GM19452 (cell line): Measurements from ENCODE around the gene GGPS1.
A peak's percentile ranks its signal among the peaks of the same experiment; 100 is the strongest.
"Not testable (repeated sequence)": the region's sequence is repeated elsewhere in the genome, so short reads cannot be mapped to it uniquely, and the experiment has no call there.

Source experiments
- ATAC-seq: cut with Tn5 transposase; IDR thresholded peaks from one replicate; pipeline ENCODE4 v1.9.1; 2021; ENCODE audit not compliant: unreplicated experiment

Gene GGPS1

DNA sequence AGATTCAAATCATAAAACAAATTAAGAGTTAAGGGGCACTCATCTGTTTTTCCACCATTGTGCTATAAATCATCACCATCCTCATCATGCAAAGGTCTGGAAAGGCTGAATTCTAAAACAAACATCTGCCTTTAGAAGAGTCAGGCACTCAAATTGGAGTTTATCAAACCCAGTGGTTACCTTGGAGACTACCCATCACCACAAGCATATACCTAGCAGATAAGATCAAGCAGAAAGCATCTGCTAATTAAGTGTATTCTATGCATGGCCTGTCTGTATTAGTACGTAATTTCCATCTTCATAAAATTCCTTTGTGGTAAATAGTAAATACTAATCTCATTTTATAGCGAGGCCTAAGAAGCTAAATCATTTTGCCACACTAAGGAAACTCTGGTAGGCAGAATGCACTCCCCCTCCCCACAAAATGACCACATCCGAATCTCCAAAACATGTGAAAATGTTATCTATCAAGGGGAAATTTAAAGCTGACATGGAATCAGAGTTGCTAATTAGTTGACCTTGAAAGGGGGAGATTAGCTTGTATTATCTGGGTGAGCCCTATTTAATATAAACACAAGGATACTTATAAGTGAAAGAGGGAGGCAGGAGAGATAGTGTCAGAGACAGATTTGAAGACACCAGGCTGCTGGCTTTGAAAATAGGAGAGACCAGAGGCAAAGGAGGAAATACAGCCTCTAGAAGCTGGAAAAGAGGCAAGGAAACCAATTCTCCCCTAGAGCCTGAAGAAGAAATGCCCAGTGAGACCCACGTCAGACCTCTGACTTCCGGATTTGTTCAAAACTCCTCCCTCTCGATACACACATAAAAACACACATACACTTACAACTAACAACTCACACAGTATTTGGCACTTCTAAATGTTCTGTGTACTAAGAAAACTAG, 23.6 kb upstream of the GGPS1 start:
- ATAC-seq = no peak

GRCh38 chr1:235307158-235308124, 20.9 kb upstream of the GGPS1 start:
- no peak for ATAC-seq

GRCh38 chr1:235309206-235309605, 19.2 kb upstream of the GGPS1 start:
- not testable (repeated sequence) for ATAC-seq

- no peak for ATAC-seq
Observed at GRCh38 chr1:235313262-235313661, 15.1 kb upstream of the GGPS1 start.

DNA sequence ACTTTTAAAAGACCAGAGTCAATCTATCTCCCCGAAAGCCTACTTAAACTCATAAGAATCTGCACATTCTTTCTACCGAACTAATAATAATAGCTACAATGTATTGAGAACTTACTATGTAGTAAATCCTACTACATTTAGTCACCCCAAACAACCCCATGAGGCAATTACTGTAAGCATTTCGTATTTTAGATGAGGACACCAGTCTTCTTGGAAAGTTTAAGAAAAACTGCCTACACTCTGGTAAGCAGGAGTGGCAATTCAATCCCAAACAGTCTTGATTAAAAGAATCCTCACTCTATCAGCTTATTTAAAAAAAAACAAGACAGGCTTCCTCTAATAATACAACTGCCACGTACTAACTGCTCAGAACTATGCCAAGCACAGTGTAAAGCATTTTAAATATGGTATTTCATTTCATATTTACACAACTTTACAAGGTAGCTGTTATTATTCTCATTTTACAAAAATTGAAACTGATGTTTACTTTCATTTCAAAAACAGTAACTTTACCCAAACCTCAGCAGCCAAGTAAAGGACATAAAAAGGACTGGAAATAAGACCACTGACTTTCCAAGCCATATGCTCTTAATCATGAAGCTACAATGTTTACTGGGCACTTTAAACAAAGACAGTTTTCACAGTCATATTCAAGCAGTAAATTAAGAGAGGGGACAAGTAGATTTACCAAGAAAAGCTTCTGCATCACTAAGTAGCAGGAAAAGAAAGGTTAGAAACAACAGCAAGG, 14.3 kb upstream of the GGPS1 start:
- ATAC-seq = no peak

DNA sequence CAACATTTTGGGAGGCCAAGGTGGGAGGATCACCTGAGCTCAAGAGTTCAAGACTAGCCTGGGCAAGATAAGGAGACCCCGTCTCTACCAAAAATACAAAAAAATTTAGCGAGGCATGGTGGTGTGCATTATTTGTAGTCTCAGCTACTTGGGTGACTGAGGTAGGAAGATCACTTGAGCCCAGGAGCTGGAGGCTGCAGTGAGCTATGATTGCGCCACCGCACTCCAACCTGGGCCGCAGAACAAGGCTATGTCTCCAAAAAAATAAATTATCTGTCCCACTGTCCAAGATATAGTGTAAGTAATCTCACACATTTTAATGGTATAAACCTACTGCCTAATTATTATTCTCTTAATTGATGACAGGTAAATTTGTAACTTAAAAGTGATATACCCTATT, 13.2 kb upstream of the GGPS1 start:
- no peak for ATAC-seq

DNA sequence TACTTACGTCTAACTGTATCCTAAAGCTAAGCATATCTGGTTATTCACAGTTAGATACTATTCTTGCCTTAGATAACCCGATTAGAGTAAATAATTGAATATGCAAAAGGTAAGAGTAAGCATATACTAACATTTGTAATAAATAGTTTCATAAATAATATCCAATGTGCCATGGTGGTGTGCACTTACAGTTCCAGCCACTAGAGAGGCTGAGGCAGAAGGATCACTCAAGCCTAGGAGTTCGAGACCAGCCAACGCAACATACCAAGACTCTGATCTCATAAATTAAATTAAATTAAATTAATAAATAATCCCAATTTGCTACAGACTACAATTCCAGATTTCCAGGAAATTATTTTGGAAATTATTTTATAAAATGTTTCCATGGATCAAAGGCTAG, 12.6 kb upstream of the GGPS1 start:
- no peak for ATAC-seq

GRCh38 chr1:235317168-235317567, 11.2 kb upstream of the GGPS1 start:
- no peak for ATAC-seq

DNA sequence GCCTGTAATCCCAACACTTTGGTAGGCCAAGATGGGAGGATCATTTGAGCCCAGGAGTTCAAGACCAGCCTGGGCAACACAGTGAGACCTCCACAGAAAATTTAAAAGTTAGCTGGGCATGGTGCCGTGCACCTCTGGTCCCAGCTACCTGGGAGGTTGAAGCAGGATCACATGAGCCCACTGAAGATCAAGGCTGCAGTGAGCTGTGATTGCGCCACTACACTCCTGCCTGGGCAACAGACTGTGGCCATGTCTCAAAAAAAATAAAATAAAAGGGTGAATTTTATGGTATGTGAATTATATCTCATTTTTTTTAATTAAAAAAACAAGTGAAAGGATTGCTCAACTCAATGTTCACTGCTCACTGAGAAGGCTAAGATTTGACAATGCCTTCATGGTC, 9.1 kb upstream of the GGPS1 start:
- ATAC-seq = no peak

DNA sequence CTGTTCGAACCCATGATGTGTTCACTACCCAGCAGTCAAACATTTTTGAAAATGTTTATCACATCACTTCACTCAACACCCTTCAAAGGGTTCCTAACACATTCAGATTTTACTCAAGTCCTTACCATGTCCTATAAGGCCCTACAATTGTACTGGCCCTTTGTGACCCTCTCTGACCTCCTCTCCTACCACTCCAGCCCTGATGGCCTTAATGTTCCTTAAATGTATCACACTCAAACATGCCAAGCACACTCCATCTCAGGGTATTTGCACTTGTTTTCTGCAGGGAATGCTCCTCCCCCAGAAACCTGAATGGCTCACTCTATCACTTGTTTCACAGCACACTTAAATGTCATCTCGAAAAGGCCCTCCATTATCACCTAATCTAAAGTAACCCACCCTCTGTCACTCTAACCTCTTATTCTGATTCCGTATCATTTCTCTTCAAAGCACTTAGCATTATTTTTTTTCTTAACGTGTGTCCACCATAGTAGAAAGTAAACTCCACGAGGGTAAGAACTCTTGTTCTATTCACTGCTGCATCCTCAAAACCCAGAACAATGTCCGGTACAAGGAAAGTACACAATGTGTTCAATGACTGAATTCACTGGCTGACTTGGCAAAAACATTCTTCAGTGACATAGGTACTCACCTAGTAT, 7.7 kb upstream of the GGPS1 start:
- ATAC-seq = no peak

DNA sequence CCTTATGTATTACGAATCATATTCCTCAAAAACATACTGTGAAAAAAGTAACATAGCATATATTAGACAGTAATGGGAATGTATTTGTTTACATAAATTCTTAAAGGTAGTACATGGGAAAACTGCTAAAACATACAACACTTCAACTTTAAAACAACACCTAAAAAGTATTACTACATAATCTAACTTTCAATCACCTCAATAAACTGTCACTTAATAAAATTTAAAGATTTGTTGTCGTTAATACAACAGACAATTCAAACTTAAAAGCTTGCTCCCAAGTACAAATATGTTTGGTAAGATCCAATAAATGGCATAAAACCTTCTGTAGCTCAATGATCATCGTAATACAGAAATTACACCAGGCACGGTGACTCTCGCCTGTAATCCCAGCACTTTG, 4.1 kb upstream of the GGPS1 start:
- no peak for ATAC-seq

GRCh38 chr1:235325139-235325538, 3.2 kb upstream of the GGPS1 start:
- ATAC-seq = no peak

DNA sequence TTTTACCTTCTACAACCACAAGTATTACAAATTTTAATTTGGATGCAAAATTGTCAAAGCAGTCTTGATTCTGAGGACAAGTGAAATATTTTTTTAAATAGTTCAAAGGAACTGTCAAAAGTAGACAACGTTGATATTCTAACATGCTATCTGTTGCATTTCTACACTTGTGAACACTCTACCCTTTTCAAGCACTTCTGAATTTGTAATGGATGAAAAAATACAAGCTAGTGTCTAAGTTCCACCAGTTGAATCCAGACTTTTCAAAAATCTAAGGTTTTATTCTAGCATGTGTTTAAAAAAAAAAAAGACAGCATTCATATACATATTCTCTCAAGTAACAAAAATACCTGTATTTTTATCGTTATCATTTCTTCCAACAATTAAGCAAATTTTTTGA, 2.5 kb upstream of the GGPS1 start:
- no peak for ATAC-seq

GRCh38 chr1:235326719-235327558, 1.4 kb upstream of the GGPS1 start:
- peak; percentile 25 for ATAC-seq

GRCh38 chr1:235327559-235328270, 655 bp upstream of the GGPS1 start, which contains the start of gene ARID4B:
Gene ARID4B (minus strand): TSS chr1:235328179. CDS start chr1:235326919, 1,260 bp downstream.
- ATAC-seq = peak; percentile 5

- ATAC-seq = peak; percentile 29
Observed at GRCh38 chr1:235329139-235329902, 951 bp downstream of the GGPS1 start.

- ATAC-seq = no peak
Observed at GRCh38 chr1:235330918-235331285, 2.5 kb downstream of the GGPS1 start.

DNA sequence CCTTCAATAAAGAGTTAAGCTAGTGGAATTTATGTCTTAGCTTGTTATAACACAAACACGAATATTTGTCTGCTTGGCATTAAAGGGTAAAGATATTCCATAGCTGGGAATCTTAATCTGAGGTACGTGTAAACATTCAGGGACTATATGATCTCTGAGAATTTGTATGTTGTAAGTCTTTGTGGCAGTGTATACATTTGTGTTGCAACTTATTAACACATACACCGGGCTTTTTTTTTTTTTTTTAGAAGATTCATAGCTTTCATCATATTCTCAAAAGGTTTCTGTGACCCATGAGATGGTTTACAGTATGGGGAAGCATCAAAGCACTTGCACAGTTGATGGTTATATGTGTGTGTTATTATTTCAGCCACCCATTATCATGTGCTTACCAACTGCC, 3.0 kb downstream of the GGPS1 start:
- ATAC-seq = no peak
